ENCODE measurements around the gene R3HDM1.

GRCh38 chr2:135586148-135586547 lies 54.9 kb downstream of the R3HDM1 start:
- TF ChIP-seq, protein P1, sequence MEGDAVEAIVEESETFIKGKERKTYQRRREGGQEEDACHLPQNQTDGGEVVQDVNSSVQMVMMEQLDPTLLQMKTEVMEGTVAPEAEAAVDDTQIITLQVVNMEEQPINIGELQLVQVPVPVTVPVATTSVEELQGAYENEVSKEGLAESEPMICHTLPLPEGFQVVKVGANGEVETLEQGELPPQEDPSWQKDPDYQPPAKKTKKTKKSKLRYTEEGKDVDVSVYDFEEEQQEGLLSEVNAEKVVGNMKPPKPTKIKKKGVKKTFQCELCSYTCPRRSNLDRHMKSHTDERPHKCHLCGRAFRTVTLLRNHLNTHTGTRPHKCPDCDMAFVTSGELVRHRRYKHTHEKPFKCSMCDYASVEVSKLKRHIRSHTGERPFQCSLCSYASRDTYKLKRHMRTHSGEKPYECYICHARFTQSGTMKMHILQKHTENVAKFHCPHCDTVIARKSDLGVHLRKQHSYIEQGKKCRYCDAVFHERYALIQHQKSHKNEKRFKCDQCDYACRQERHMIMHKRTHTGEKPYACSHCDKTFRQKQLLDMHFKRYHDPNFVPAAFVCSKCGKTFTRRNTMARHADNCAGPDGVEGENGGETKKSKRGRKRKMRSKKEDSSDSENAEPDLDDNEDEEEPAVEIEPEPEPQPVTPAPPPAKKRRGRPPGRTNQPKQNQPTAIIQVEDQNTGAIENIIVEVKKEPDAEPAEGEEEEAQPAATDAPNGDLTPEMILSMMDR (conservative IDR thresholded peaks at IDR 0.05 in 1 of 2, IDR thresholded peaks at IDR 0.05 in 1 of 2; ENCODE audit: low read depth in 1 of 2, low read length in 2 of 2) = no peak
- TF ChIP-seq EZH2 (IDR thresholded peaks at IDR 0.05; ENCODE audit: low read length, missing control alignments) = no peak
